ENCODE data around the gene CEP57L1. TPM values are rescaled to one million over a fixed set of nuclear protein-coding genes. Genes with fewer than 3 reads are reported as not detected.

The CEP57L1 gene
- total RNA-seq, 4 donors from 2014 or later: 10.3 to 29.7 (median 17.5) TPM

DNA sequence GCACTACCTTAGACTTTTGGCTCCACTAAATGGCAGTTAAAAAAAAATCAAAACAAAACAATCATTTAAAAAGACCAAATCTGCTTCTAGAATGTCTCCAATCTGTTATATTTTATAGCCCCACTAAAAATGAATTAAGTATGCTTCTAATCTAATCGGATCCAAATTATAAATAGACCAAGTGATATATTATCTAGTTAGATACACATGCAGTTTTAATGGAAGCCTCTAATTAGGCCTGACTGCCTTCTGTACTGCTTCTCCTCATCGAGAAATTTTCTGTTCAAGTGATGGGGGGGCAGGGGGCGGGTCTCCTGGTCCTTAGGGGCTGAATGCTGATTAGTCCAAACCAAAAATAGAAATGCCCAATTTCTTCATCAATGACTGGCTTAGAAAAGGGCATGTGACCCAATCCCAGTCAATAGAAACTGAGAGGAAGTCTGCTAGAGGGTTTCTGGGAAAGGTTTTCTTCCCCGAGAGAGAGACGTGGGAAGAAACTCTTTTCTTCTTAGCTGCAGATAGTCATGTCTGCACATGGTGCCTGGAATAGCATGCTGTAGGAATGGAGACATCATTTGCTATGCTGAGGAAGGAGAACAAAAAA lies 7.5 kb upstream of the CEP57L1 start:
- Histone ChIP-seq H3K9me3 (no peaks in the 10 kb centered on the region), H3K27ac (peak overlapping the region; percentile 93 to 98 (median 96)), H3K27me3 (no peaks in the 10 kb centered on the region), H3K4me3 (peak overlapping the region in 1 of 4 donors; percentile 88), H3K36me3 (peaks cover 0 to 11% of the 10 kb centered on the region in 2 donors), H3K4me1 (peaks cover 48 to 81% of the 10 kb centered on the region in 2 donors)
- ATAC-seq: no peak
- intact Hi-C loops (cut with DNase I; ENCODE audit: low total_unique reads) (no loop called here), in situ Hi-C loops (cut with MboI; ENCODE audit: low sequenced_read_pairs in 4 of 4) (loop anchor here in 2 of 4 donors (10.0 to 25.0 kb wide), 2 partner anchors 73 to 425 kb away; no protein-coding TSS in a partner anchor)
- TF ChIP-seq POLR2A (IDR thresholded peaks at IDR 0.05) (no peak), CTCF (IDR thresholded peaks at IDR 0.05 in 4 of 5, conservative IDR thresholded peaks at IDR 0.05 in 1 of 5) (no peak)
- DNase-seq: no peak

DNA sequence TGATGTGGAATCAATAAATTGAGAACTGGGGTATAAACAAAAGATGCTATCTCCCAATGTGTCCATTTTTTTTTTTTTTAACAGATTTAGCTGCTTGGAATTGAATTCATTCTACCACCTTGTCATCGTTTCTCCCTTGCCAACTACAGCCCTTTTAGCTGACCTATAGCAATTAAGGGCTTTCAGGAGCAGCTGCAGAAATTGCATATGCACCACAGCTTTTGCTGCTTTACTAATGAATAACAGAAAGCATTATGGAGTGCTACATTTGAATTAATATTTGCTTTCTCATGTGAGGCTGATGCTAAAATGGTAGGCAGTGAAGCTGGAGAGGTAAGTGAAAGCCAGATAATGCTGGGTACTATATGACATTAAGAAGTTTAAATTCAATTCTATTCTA lies 6.3 kb upstream of the CEP57L1 start:
- Histone ChIP-seq H3K27me3 (no peaks in the 10 kb centered on the region), H3K4me1 (peaks cover 42 to 72% of the 10 kb centered on the region in 2 donors), H3K4me3 (peak overlapping the region; percentile 0 to 90 (median 82)), H3K36me3 (peaks cover 0 to 11% of the 10 kb centered on the region in 2 donors), H3K9me3 (no peaks in the 10 kb centered on the region), H3K27ac (peak overlapping the region; percentile 93 to 98 (median 96))
- no peak for ATAC-seq
- in situ Hi-C loops (cut with MboI; ENCODE audit: low sequenced_read_pairs in 4 of 4): loop anchor here in 2 of 4 donors (10.0 to 25.0 kb wide), 2 partner anchors 74 to 427 kb away; no protein-coding TSS in a partner anchor
- TF ChIP-seq CTCF (IDR thresholded peaks at IDR 0.05 in 4 of 5, conservative IDR thresholded peaks at IDR 0.05 in 1 of 5) (no peak), POLR2A (IDR thresholded peaks at IDR 0.05) (no peak)
- intact Hi-C loops (cut with DNase I; ENCODE audit: low total_unique reads): no loop called here
- DNase-seq: no peak

GRCh38 chr6:109091314-109092024 lies 3.8 kb upstream of the CEP57L1 start:
- no peaks in the 10 kb centered on the region for H3K27me3 ChIP-seq
- peaks cover 35 to 66% of the 10 kb centered on the region in 2 donors for H3K4me1 ChIP-seq
- peak overlapping the region; percentile 67 to 90 (median 82) for H3K4me3 ChIP-seq
- H3K36me3 ChIP-seq: peaks cover 0 to 5% of the 10 kb centered on the region in 2 donors
- in situ Hi-C loops (cut with MboI; ENCODE audit: low sequenced_read_pairs in 4 of 4) (loop anchor here in 2 of 4 donors (10.0 to 25.0 kb wide), 2 partner anchors 293 to 429 kb away; partner anchors contain the start of gene CD164 (in 2 of the 2)), intact Hi-C loops (cut with DNase I; ENCODE audit: low total_unique reads) (loop anchor here (5.0 to 10.0 kb wide), 5 partner anchors 221 to 1417 kb away; partner anchors contain the start of genes OSTM1 and SNX3)
- H3K27ac ChIP-seq: peak overlapping the region; percentile 93 to 98 (median 96)
- TF ChIP-seq CTCF (IDR thresholded peaks at IDR 0.05 in 4 of 5, conservative IDR thresholded peaks at IDR 0.05 in 1 of 5): no peak
- TF ChIP-seq POLR2A (IDR thresholded peaks at IDR 0.05): peak in 1 of 2 donors; percentile 17
- H3K9me3 ChIP-seq: no peaks in the 10 kb centered on the region
- peak; percentile 85 to 86 for DNase-seq
- peak; percentile 51 to 53 for ATAC-seq

GRCh38 chr6:109092074-109092473 lies 3.2 kb upstream of the CEP57L1 start:
- intact Hi-C loops (cut with DNase I; ENCODE audit: low total_unique reads): loop anchor here (5.0 to 10.0 kb wide), 5 partner anchors 220 to 1417 kb away; partner anchors contain the start of genes OSTM1 and SNX3
- TF ChIP-seq CTCF (IDR thresholded peaks at IDR 0.05 in 4 of 5, conservative IDR thresholded peaks at IDR 0.05 in 1 of 5) (no peak), POLR2A (IDR thresholded peaks at IDR 0.05) (no peak)
- peaks cover 34 to 68% of the 10 kb centered on the region in 2 donors for H3K4me1 ChIP-seq
- H3K9me3 ChIP-seq: no peaks in the 10 kb centered on the region
- peak overlapping the region; percentile 93 to 98 (median 96) for H3K27ac ChIP-seq
- peaks cover 0 to under 1% of the 10 kb centered on the region in 2 donors for H3K36me3 ChIP-seq
- H3K27me3 ChIP-seq: no peaks in the 10 kb centered on the region
- in situ Hi-C loops (cut with MboI; ENCODE audit: low sequenced_read_pairs in 4 of 4): loop anchor here in 2 of 4 donors (10.0 to 25.0 kb wide), 2 partner anchors 293 to 430 kb away; partner anchors contain the start of gene CD164 (in 2 of the 2)
- ATAC-seq (no peak), DNase-seq (no peak)
- peak overlapping the region; percentile 67 to 90 (median 82) for H3K4me3 ChIP-seq
